Right lobe of liver (tissue), 4 donors: Measurements from ENCODE around the gene COL28A1.

Experiments
- POLR2A ChIP-seq: fragments of 450-650 bp; IDR thresholded peaks from one replicate; pipeline ENCODE4 v1.6.1; 2017; ENCODE audit warnings: antibody characterized with exemption, mild to moderate bottlenecking
- TF ChIP-seq, protein P1 (sequence below), 4 donors: fragments of 200-600 bp in 3 of 4; fragments of 450-650 bp in 1 of 4; IDR thresholded peaks; one replicate each; pipeline versions ENCODE4 v1.5.1 to v1.8.0; 2016 to 2022; ENCODE audit warnings: antibody characterized with exemption in 4 of 4, mild to moderate bottlenecking in 2 of 4
- donor health status: DM: no; HTN: no; CAD: no.
- donor health status: DM: no; HTN: no; CAD: no.
- donor health status: DM: no; HTN: yes; CAD: no.

DNA sequence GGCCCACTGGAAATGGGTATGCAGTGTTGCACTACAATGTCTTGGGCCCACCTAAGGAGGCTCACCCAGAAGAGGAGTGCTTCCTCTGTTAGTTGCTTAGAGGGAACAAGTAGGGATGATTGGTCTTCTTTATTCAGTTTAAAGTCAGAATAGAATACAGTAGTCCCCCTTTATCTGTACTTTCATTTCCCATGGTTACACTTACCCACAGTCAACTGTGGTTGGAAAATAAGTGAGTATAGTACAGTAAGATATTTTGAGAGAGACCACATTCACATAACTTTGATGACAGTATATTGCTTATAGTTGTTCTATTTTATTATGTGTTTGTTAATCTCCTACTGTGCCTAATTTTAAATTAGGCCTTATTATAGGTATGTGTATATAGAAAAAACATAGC is 151.4 kb downstream of the COL28A1 start:
- TF ChIP-seq POLR2A, result no peak
- TF ChIP-seq, protein P1, sequence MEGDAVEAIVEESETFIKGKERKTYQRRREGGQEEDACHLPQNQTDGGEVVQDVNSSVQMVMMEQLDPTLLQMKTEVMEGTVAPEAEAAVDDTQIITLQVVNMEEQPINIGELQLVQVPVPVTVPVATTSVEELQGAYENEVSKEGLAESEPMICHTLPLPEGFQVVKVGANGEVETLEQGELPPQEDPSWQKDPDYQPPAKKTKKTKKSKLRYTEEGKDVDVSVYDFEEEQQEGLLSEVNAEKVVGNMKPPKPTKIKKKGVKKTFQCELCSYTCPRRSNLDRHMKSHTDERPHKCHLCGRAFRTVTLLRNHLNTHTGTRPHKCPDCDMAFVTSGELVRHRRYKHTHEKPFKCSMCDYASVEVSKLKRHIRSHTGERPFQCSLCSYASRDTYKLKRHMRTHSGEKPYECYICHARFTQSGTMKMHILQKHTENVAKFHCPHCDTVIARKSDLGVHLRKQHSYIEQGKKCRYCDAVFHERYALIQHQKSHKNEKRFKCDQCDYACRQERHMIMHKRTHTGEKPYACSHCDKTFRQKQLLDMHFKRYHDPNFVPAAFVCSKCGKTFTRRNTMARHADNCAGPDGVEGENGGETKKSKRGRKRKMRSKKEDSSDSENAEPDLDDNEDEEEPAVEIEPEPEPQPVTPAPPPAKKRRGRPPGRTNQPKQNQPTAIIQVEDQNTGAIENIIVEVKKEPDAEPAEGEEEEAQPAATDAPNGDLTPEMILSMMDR (IDR thresholded peaks at IDR 0.05), result no peak
